Endothelial cell of umbilical vein (primary cell): ENCODE measurements around the gene MZB1. TPM values are rescaled to one million over a fixed set of nuclear protein-coding genes. Genes with fewer than 3 reads are reported as not detected.

Experiments used
- BruUV-seq: library from RNA; stranded (reverse); fragments of 400-500 nt; replicated peaks from 2 replicates; lab custom pipeline; 2021; lab: Mats Ljungman, UMichigan
- CTCF ChIA-PET: fragments of 300-600, 350-600 bp; sonication (Branson Sonifier 250); formaldehyde crosslinking; loops from one replicate; lab custom pipeline; 2021; ENCODE audit warnings: antibody characterized with exemption, inconsistent platforms; lab: Charles Lee
- POLR2A ChIA-PET: fragments of 300-600, 350-600 bp; sonication (Branson Sonifier 250); formaldehyde crosslinking; loops from one replicate; lab custom pipeline; 2021; ENCODE audit warnings: antibody characterized with exemption, inconsistent platforms; lab: Charles Lee
- DNase-seq: peaks from one replicate; pipeline ENCODE4 v3.0.0-alpha.2; 2011; ENCODE audit warnings: low read depth, low spot score
- FAIRE-seq: peaks from 2 replicates; lab custom pipeline; 2011; peaks lifted over from hg19 to GRCh38; lab: Jason Lieb, UNC
- H2AFZ ChIP-seq: 2 replicates; pipeline ENCODE4 v1.6.0; 2012; ENCODE audit warnings: low read depth, low read length, control low read depth, inconsistent platforms
- H3K27ac ChIP-seq: 2 replicates; pipeline ENCODE4 v1.5.1; 2011; ENCODE audit warnings: low read depth, mild to moderate bottlenecking, control low read depth, low read length, moderate library complexity; ENCODE audit not compliant: insufficient read depth
- H3K27me3 ChIP-seq, 2 experiments: 2 replicates each; pipeline versions ENCODE4 v1.6.0 to v1.6.1; 2011; ENCODE audit warnings: low read length in 2 of 2, mixed read lengths in 1 of 2; ENCODE audit not compliant: control insufficient read depth in 2 of 2, insufficient read depth in 2 of 2
- H3K36me3 ChIP-seq, 2 experiments: 2 replicates in 1 of 2; 3 replicates in 1 of 2; pipeline ENCODE4 v1.5.1; 2011; ENCODE audit warnings: low read length in 2 of 2, mild to moderate bottlenecking in 1 of 2, moderate library complexity in 1 of 2; ENCODE audit not compliant: control insufficient read depth in 2 of 2, insufficient read depth in 2 of 2; ENCODE audit errors: extremely low read depth in 1 of 2
- H3K4me1 ChIP-seq: 3 replicates; pipeline ENCODE4 v1.5.1; 2011; ENCODE audit warnings: mild to moderate bottlenecking, low read length; ENCODE audit not compliant: control insufficient read depth, insufficient read depth; ENCODE audit errors: extremely low read depth
- H3K4me2 ChIP-seq: 2 replicates; pipeline ENCODE4 v1.6.1; 2011; ENCODE audit warnings: low read length, control low read depth, mixed read lengths; ENCODE audit not compliant: insufficient read depth
- H3K4me3 ChIP-seq, 3 experiments: fragments of 200-600 bp in 1 of 3; sonication (generic), shearing (Covaris generic) in 1 of 3; replicated peaks in 1 of 3; 2 replicates each; pipeline ENCODE4 v1.5.1; 2011 to 2016; ENCODE audit warnings: control low read depth in 3 of 3, low read length in 3 of 3, mild to moderate bottlenecking in 2 of 3, inconsistent platforms in 1 of 3, low read depth in 1 of 3, moderate library complexity in 1 of 3; ENCODE audit not compliant: insufficient read depth in 1 of 3
- H3K79me2 ChIP-seq: 2 replicates; pipeline ENCODE4 v1.6.0; 2012; ENCODE audit warnings: low read length, inconsistent platforms; ENCODE audit not compliant: control insufficient read depth, insufficient read depth
- H3K9ac ChIP-seq: replicated peaks from 2 replicates; pipeline ENCODE3; 2011; ENCODE audit warnings: low read length, control low read depth; ENCODE audit not compliant: insufficient read depth; ENCODE audit errors: extremely low read depth
- H3K9me1 ChIP-seq: replicated peaks from 3 replicates; pipeline ENCODE4 v1.6.0; 2011; ENCODE audit warnings: mild to moderate bottlenecking, low read length; ENCODE audit not compliant: control insufficient read depth, insufficient read depth; ENCODE audit errors: extremely low read depth
- H3K9me3 ChIP-seq: replicated peaks from 2 replicates; pipeline ENCODE4 v1.5.1; 2012; ENCODE audit warnings: low read length, inconsistent platforms; ENCODE audit not compliant: control insufficient read depth, insufficient read depth
- H4K20me1 ChIP-seq: replicated peaks from 2 replicates; pipeline ENCODE3; 2011; ENCODE audit warnings: mild to moderate bottlenecking, low read length; ENCODE audit not compliant: control insufficient read depth, insufficient read depth; ENCODE audit errors: extremely low read depth
- EZH2 ChIP-seq: IDR thresholded peaks from 2 replicates; pipeline ENCODE4 v1.6.1; 2012; ENCODE audit warnings: borderline replicate concordance, low read depth, mild to moderate bottlenecking, moderate library complexity, low read length, inconsistent platforms; ENCODE audit not compliant: severe bottlenecking
- GATA2 ChIP-seq: IDR thresholded peaks from 2 replicates; pipeline ENCODE4 v1.7.0; 2011; ENCODE audit warnings: low read depth, mild to moderate bottlenecking, moderate library complexity, mixed read lengths, low read length; ENCODE audit not compliant: insufficient read length, insufficient read depth
- POLR2A ChIP-seq: IDR thresholded peaks from 2 replicates; pipeline ENCODE4 v1.6.1; 2012; ENCODE audit warnings: low read depth, mild to moderate bottlenecking, control low read depth, low read length
- dilution Hi-C: fragments of 300-500 bp; cut with MboI; formaldehyde crosslinking; loops from one replicate; pipeline ENCODE4 v1.15.0; 2019; ENCODE audit warnings: low sequenced_read_pairs; ENCODE audit not compliant: extremely low pct_ligation_motif_present
- intact Hi-C: fragments of 100-400 bp; cut with micrococcal nuclease; formaldehyde crosslinking; loops from one replicate; pipeline ENCODE4 v1.10.0; 2022
- polyA plus RNA-seq, 4 experiments: library from polyadenylated mRNA; depleted of rRNA in 3 of 4; stranded (reverse) in 3 of 4; unstranded in 1 of 4; fragments of >200 nt; gene quantifications; 2 replicates each; pipeline versions ENCODE4 v1.2.1 to v1.2.3, GENCODE V29; 2011 to 2012; ENCODE audit warnings: missing spikeins in 1 of 4
- total RNA-seq: library from RNA; stranded (reverse); gene quantifications from 2 replicates; pipeline ENCODE4 v1.2.3, GENCODE V29; 2021
- TF ChIP-seq, protein P1 (sequence below), 2 donors: IDR thresholded peaks; 1 replicate in 1 of 2; 2 replicates in 1 of 2; pipeline ENCODE4 v1.5.1; 2011; ENCODE audit warnings: low read length in 2 of 2, mild to moderate bottlenecking in 2 of 2, moderate library complexity in 2 of 2, control low read depth in 1 of 2, inconsistent platforms in 1 of 2, low read depth in 1 of 2; ENCODE audit not compliant: insufficient read depth in 1 of 2; ENCODE audit errors: extremely low read depth in 1 of 2

Gene MZB1
- total and polyA plus RNA-seq, 2 donors (not counting 3 experiments of a cell fraction or from before 2014, with no cell fraction given), result not detected

GRCh38 chr5:139381837-139382761 lies 7.6 kb downstream of the MZB1 start:
- Histone ChIP-seq H3K36me3 (no peaks in the 10 kb centered on the region), H4K20me1 (no peaks in the 10 kb centered on the region), H3K9ac (no peak overlapping the region), H2AFZ (no peak overlapping the region), H3K27me3 (no peaks in the 10 kb centered on the region), H3K4me1 (no peaks in the 10 kb centered on the region), H3K79me2 (no peaks in the 10 kb centered on the region), H3K4me2 (no peak overlapping the region), H3K9me1 (no peaks in the 10 kb centered on the region), H3K4me3 (no peak overlapping the region), H3K9me3 (no peaks in the 10 kb centered on the region), H3K27ac (no peak overlapping the region)
- CTCF ChIA-PET, result no interaction called here
- POLR2A ChIA-PET, result no interaction called here
- FAIRE-seq (no peak), DNase-seq (no peak)
- dilution Hi-C loops, result no loop called here
- intact Hi-C loops, result no loop called here
- TF ChIP-seq POLR2A, result no peak
- BruUV-seq, result no TSS peak

GRCh38 chr5:139379626-139380449 lies 9.9 kb downstream of the MZB1 start:
- no peak for FAIRE-seq
- intact Hi-C loops, result no loop called here
- no peak overlapping the region for H3K9ac ChIP-seq

More at GRCh38 chr5:139379626-139380449, 9.9 kb downstream of the MZB1 start:
- Histone ChIP-seq H3K27me3 (no peaks in the 10 kb centered on the region), H3K79me2 (no peaks in the 10 kb centered on the region), H3K4me3 (no peak overlapping the region), H3K4me1 (no peaks in the 10 kb centered on the region), H3K9me3 (no peaks in the 10 kb centered on the region), H2AFZ (no peak overlapping the region), H3K4me2 (no peak overlapping the region), H4K20me1 (no peaks in the 10 kb centered on the region), H3K9me1 (no peaks in the 10 kb centered on the region), H3K27ac (no peak overlapping the region), H3K36me3 (no peaks in the 10 kb centered on the region)
- ChIA-PET POLR2A (no interaction called here), CTCF (no interaction called here)
- DNase-seq, result no peak
- no TSS peak for BruUV-seq
- no peak for TF ChIP-seq EZH2
- TF ChIP-seq GATA2, result no peak
- TF ChIP-seq, protein P1, sequence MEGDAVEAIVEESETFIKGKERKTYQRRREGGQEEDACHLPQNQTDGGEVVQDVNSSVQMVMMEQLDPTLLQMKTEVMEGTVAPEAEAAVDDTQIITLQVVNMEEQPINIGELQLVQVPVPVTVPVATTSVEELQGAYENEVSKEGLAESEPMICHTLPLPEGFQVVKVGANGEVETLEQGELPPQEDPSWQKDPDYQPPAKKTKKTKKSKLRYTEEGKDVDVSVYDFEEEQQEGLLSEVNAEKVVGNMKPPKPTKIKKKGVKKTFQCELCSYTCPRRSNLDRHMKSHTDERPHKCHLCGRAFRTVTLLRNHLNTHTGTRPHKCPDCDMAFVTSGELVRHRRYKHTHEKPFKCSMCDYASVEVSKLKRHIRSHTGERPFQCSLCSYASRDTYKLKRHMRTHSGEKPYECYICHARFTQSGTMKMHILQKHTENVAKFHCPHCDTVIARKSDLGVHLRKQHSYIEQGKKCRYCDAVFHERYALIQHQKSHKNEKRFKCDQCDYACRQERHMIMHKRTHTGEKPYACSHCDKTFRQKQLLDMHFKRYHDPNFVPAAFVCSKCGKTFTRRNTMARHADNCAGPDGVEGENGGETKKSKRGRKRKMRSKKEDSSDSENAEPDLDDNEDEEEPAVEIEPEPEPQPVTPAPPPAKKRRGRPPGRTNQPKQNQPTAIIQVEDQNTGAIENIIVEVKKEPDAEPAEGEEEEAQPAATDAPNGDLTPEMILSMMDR (IDR thresholded peaks at IDR 0.05; ENCODE audit: extremely low read depth in 1 of 2, insufficient read depth in 1 of 2, low read depth in 1 of 2, low read length in 2 of 2), result no peak
- dilution Hi-C loops, result no loop called here
